Keratinocyte (primary cell): ENCODE results near the gene RAB3D. TPM values are rescaled to one million over a fixed set of nuclear protein-coding genes. Genes with fewer than 3 reads are reported as not detected.
"Not testable (repeated sequence)": the region's sequence is repeated elsewhere in the genome, so short reads cannot be mapped to it uniquely, and the experiment has no call there.

Source experiments
- DNase-seq: peaks from one replicate; pipeline ENCODE4 v3.0.0-alpha.2; 2011; ENCODE audit warnings: low read depth, missing footprints, low spot score
- FAIRE-seq: peaks from 2 replicates; lab custom pipeline; 2011; peaks lifted over from hg19 to GRCh38; lab: Jason Lieb, UNC
- H2AFZ ChIP-seq: 2 replicates; pipeline ENCODE4 v1.6.0; 2012; ENCODE audit warnings: low read length, control low read depth, inconsistent platforms; ENCODE audit not compliant: control insufficient read depth
- H3K27ac ChIP-seq: 2 replicates; pipeline ENCODE4 v1.5.1; 2011; ENCODE audit warnings: low read length; ENCODE audit not compliant: control insufficient read depth, insufficient read depth
- H3K27me3 ChIP-seq: 3 replicates; pipeline ENCODE4 v1.6.0; 2011; ENCODE audit warnings: low read length; ENCODE audit not compliant: control insufficient read depth, insufficient read depth; ENCODE audit errors: extremely low read depth
- H3K36me3 ChIP-seq, 2 experiments: 2 replicates in 1 of 2; 3 replicates in 1 of 2; pipeline ENCODE4 v1.5.1; 2011; ENCODE audit warnings: low read length in 2 of 2, mild to moderate bottlenecking in 1 of 2; ENCODE audit not compliant: control insufficient read depth in 2 of 2, insufficient read depth in 2 of 2; ENCODE audit errors: extremely low read depth in 1 of 2
- H3K4me1 ChIP-seq: 3 replicates; pipeline ENCODE4 v1.5.1; 2011; ENCODE audit warnings: low read length; ENCODE audit not compliant: control insufficient read depth, insufficient read depth; ENCODE audit errors: extremely low read depth
- H3K4me2 ChIP-seq: 3 replicates; pipeline ENCODE4 v1.6.0; 2011; ENCODE audit warnings: low read depth, low read length; ENCODE audit not compliant: control insufficient read depth, insufficient read depth; ENCODE audit errors: extremely low read depth
- H3K4me3 ChIP-seq, 3 experiments: fragments of 200-600 bp in 1 of 3; sonication (generic) in 1 of 3; 2 replicates in 2 of 3; 3 replicates in 1 of 3; pipeline ENCODE4 v1.5.1; 2011 to 2016; ENCODE audit warnings: low read length in 3 of 3, mild to moderate bottlenecking in 3 of 3, control low read depth in 2 of 3, inconsistent platforms in 1 of 3, low read depth in 1 of 3, mixed read lengths in 1 of 3, mixed run types in 1 of 3, moderate library complexity in 1 of 3; ENCODE audit not compliant: control insufficient read depth in 2 of 3, insufficient read depth in 2 of 3; ENCODE audit errors: extremely low read depth in 1 of 3
- H3K79me2 ChIP-seq: 2 replicates; pipeline ENCODE4 v1.6.0; 2012; ENCODE audit warnings: low read length; ENCODE audit not compliant: control insufficient read depth, insufficient read depth
- H3K9ac ChIP-seq: 3 replicates; pipeline ENCODE4 v1.6.0; 2011; ENCODE audit warnings: low read length; ENCODE audit not compliant: control insufficient read depth, insufficient read depth; ENCODE audit errors: extremely low read depth
- H3K9me1 ChIP-seq: 3 replicates; pipeline ENCODE4 v1.6.0; 2011; ENCODE audit warnings: low read length; ENCODE audit not compliant: control insufficient read depth, insufficient read depth; ENCODE audit errors: extremely low read depth
- H3K9me3 ChIP-seq: 2 replicates; pipeline ENCODE4 v1.5.1; 2012; ENCODE audit warnings: low read depth, low read length; ENCODE audit not compliant: control insufficient read depth
- H4K20me1 ChIP-seq: 3 replicates; pipeline ENCODE4 v1.6.0; 2011; ENCODE audit warnings: low read length; ENCODE audit not compliant: control insufficient read depth, insufficient read depth; ENCODE audit errors: extremely low read depth
- CTCF ChIP-seq, 3 experiments: IDR thresholded peaks in 1 of 3; conservative IDR thresholded peaks in 1 of 3; optimal IDR thresholded peaks in 1 of 3; 2 replicates in 2 of 3; 3 replicates in 1 of 3; pipeline versions ENCODE3 to v1.5.1; 2011; ENCODE audit warnings: low read length in 3 of 3, mild to moderate bottlenecking in 3 of 3, moderate library complexity in 2 of 3, control low read depth in 1 of 3, inconsistent platforms in 1 of 3; ENCODE audit not compliant: insufficient read depth in 2 of 3; ENCODE audit errors: extremely low read depth in 1 of 3
- EZH2 ChIP-seq: IDR thresholded peaks from one replicate; pipeline ENCODE4 v1.6.1; 2012; ENCODE audit warnings: inconsistent platforms, mild to moderate bottlenecking, low read length, moderate library complexity
- dilution Hi-C: fragments of 300-500 bp; cut with MboI; formaldehyde crosslinking; loops from one replicate; pipeline ENCODE4 v1.7.0; 2020; ENCODE audit warnings: low sequenced_read_pairs; ENCODE audit not compliant: extremely low pct_ligation_motif_present
- polyA plus RNA-seq, 5 experiments: library from polyadenylated mRNA; depleted of rRNA in 3 of 5; stranded (reverse) in 3 of 5; stranded (forward) in 1 of 5; unstranded in 1 of 5; fragments of >200 nt; gene quantifications; 1 replicate in 1 of 5; 2 replicates in 3 of 5; 3 replicates in 1 of 5; pipeline versions ENCODE4 v1.2.1 to v1.2.3, GENCODE V29; 2011 to 2012; ENCODE audit warnings: missing spikeins in 2 of 5, low read depth in 1 of 5, low replicate concordance in 1 of 5

Gene RAB3D
- polyA plus RNA-seq, 1 donor (not counting 4 experiments of a cell fraction or from before 2014, with no cell fraction given): 63.1 TPM

DNA sequence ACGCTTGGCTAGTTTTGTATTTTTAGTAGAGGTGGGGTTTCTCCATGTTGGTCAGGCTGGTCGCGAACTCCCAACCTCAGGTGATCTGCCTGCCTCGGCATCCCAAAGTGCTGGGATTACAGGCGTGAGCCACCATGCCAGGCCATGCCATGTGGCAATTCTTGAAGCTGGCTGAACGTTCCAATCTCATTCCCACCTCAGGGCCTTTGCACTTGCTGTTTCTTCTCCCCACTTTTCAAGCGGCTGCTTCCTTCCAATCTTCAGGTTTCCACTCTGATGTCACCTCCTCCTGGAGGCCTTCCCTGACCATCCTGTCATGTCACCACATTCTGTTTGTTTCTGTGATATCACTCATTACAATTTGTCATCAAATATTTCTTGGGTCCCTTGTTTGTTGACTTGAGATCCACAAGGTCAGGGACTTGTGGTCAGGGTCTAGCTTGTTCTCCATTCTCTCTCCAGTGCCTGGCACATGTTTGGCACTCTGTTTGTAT lies 40.4 kb upstream of the RAB3D start:
- no peak overlapping the region for H3K9ac ChIP-seq
- peak overlapping the region; percentile 97 for H3K4me2 ChIP-seq
- no peaks in the 10 kb centered on the region for H3K9me3 ChIP-seq
- DNase-seq: no peak
- no peaks in the 10 kb centered on the region for H4K20me1 ChIP-seq
- peak overlapping the region in 1 of 3 experiments; percentile 85 for H3K4me3 ChIP-seq
- TF ChIP-seq EZH2 (no peak), CTCF (optimal IDR thresholded peaks at IDR 0.05 in 1 of 3, IDR thresholded peaks at IDR 0.05 in 1 of 3, conservative IDR thresholded peaks at IDR 0.05 in 1 of 3; ENCODE audit: extremely low read depth in 1 of 3, insufficient read depth in 2 of 3, low read length in 3 of 3) (no peak)
- H2AFZ ChIP-seq: no peak overlapping the region
- FAIRE-seq: no peak
- dilution Hi-C loops: no loop called here
- H3K27ac ChIP-seq: no peak overlapping the region
- no peaks in the 10 kb centered on the region for H3K36me3 ChIP-seq
- peaks cover 7% of the 10 kb centered on the region for H3K9me1 ChIP-seq
- peaks cover 52% of the 10 kb centered on the region for H3K4me1 ChIP-seq
- H3K27me3 ChIP-seq: peaks cover 9% of the 10 kb centered on the region
- peaks cover 4% of the 10 kb centered on the region for H3K79me2 ChIP-seq

GRCh38 chr19:11379269-11379845 lies 39.9 kb upstream of the RAB3D start:
- H3K9me3 ChIP-seq, H3K4me3 ChIP-seq, H3K36me3 ChIP-seq, dilution Hi-C loops, H3K27ac ChIP-seq, H3K79me2 ChIP-seq, H2AFZ ChIP-seq, H3K27me3 ChIP-seq, H3K9me1 ChIP-seq, DNase-seq, H3K9ac ChIP-seq, H4K20me1 ChIP-seq, FAIRE-seq, H3K4me2 ChIP-seq: not testable (repeated sequence)
- H3K4me1 ChIP-seq: peaks cover 52% of the 10 kb centered on the region
